Esophagus squamous epithelium (tissue), 4 donors: ENCODE results near the gene TEAD1.

ENCODE experiments used
- CTCF ChIP-seq, 6 experiments: fragments of 450-650 bp in 4 of 6; fragments of 200-600 bp in 2 of 6; sonication (generic) in 2 of 6; IDR thresholded peaks; one replicate each; pipeline ENCODE4 v1.5.1; 2016 to 2019; ENCODE audit warnings: antibody characterized with exemption in 6 of 6, mild to moderate bottlenecking in 4 of 6, moderate library complexity in 4 of 6
- POLR2A ChIP-seq, 4 donors: fragments of 450-650 bp; IDR thresholded peaks; one replicate each; pipeline ENCODE4 v1.6.1; 2017; ENCODE audit warnings: antibody characterized with exemption in 4 of 4, mild to moderate bottlenecking in 4 of 4, moderate library complexity in 3 of 4

DNA sequence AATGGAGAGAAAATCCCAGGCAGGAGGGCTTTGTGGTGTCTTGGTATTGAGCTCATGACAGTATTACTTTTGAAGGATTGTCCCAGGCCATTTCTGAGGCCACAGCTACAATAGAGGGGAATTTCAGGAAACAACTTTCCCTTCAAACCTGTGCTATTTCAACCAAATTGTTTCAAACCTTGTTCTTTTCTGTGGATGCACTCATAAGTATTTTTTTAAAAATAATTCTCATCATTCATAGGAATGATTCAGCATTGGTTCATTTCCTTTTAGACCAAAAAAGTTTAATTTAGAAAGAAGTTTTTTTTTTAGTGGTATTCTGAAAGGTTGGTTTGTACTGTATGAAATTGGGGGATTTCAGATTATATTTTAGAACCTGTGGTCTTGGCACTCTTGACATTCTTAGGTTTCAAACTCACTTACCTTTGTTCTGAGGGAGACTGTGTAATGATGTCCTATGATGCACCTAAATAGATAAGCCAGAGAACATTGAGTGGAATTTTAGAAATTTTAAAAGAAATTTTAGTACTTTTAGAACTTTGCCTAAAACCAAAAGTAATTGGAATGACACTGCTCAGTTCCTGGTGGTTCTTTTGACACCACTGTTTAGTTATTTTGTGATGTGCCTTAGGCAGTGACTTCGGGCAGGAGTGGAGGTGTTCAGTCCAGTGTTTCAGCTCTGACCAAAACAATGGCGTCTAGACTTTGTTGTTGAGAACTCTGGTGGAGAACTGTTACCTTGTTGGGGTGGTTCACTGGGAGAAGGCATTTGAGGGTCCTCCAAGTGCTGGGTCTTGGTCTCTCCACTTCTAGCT is 12.2 kb downstream of the TEAD1 start:
- TF ChIP-seq POLR2A (IDR thresholded peaks at IDR 0.05) (no peak), CTCF (IDR thresholded peaks at IDR 0.05) (no peak)
